Measurements from ENCODE around the gene ABCA2.

DNA sequence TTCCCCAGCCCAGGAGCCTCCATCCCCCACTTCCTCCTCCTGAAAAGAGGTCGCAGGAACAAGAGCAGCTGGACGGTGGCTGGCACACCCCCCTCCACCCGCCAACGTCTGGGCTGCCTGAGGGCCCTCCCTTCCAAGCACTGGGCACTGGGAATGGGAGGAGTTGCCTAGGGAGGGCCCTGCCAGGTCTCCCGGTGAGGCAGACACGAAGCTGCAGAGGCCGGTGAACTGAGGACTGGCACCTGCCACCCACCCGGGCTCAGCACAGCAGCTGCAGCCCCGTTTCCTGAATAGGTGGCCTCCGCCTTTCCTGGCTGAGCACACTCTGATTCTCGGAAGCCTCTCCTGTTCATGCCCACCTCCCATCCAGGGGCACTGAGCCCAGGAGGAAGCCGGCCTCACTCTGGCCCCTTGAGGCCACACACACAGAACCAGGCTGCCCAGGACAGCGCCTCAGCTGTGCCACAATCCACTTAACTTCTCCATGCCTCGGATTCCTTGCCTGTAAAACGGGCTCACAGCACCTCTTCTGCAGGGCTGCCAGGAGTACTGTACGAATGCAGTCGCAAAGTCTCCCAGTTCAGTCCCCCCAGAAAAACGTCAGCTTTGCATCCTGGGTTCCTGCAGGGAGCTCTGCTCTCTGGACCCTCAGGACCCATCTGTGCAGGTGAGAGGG is 16.6 kb upstream of the ABCA2 start:
- TF ChIP-seq, protein P1, sequence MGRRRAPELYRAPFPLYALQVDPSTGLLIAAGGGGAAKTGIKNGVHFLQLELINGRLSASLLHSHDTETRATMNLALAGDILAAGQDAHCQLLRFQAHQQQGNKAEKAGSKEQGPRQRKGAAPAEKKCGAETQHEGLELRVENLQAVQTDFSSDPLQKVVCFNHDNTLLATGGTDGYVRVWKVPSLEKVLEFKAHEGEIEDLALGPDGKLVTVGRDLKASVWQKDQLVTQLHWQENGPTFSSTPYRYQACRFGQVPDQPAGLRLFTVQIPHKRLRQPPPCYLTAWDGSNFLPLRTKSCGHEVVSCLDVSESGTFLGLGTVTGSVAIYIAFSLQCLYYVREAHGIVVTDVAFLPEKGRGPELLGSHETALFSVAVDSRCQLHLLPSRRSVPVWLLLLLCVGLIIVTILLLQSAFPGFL (CRISPR knock-in tag; IDR thresholded peaks at IDR 0.05), result no peak
- TF ChIP-seq TEAD4 (IDR thresholded peaks at IDR 0.05; ENCODE audit: low read length), result no peak
- no peak for TF ChIP-seq TEAD4 (CRISPR knock-in tag; IDR thresholded peaks at IDR 0.05; ENCODE audit: borderline replicate concordance)
- TF ChIP-seq POLR2A (conservative IDR thresholded peaks at IDR 0.05), result no peak
- TF ChIP-seq FOSL1 (tag; conservative IDR thresholded peaks at IDR 0.05), result no peak
- TF ChIP-seq CREB1 (IDR thresholded peaks at IDR 0.05), result no peak
- no peak for TF ChIP-seq CREB1 (CRISPR knock-in tag; IDR thresholded peaks at IDR 0.05)
- no peak for TF ChIP-seq MAFG (tag; conservative IDR thresholded peaks at IDR 0.05)
- TF ChIP-seq ZNF24 (IDR thresholded peaks at IDR 0.05), result no peak
- no peak for TF ChIP-seq EZH2 (IDR thresholded peaks at IDR 0.05; ENCODE audit: borderline replicate concordance, low read depth, low read length)
- TF ChIP-seq, protein P2, sequence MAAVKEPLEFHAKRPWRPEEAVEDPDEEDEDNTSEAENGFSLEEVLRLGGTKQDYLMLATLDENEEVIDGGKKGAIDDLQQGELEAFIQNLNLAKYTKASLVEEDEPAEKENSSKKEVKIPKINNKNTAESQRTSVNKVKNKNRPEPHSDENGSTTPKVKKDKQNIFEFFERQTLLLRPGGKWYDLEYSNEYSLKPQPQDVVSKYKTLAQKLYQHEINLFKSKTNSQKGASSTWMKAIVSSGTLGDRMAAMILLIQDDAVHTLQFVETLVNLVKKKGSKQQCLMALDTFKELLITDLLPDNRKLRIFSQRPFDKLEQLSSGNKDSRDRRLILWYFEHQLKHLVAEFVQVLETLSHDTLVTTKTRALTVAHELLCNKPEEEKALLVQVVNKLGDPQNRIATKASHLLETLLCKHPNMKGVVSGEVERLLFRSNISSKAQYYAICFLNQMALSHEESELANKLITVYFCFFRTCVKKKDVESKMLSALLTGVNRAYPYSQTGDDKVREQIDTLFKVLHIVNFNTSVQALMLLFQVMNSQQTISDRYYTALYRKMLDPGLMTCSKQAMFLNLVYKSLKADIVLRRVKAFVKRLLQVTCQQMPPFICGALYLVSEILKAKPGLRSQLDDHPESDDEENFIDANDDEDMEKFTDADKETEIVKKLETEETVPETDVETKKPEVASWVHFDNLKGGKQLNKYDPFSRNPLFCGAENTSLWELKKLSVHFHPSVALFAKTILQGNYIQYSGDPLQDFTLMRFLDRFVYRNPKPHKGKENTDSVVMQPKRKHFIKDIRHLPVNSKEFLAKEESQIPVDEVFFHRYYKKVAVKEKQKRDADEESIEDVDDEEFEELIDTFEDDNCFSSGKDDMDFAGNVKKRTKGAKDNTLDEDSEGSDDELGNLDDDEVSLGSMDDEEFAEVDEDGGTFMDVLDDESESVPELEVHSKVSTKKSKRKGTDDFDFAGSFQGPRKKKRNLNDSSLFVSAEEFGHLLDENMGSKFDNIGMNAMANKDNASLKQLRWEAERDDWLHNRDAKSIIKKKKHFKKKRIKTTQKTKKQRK (IDR thresholded peaks at IDR 0.05; ENCODE audit: borderline replicate concordance, low read depth, low read length), result no peak
- TF ChIP-seq, protein P3, sequence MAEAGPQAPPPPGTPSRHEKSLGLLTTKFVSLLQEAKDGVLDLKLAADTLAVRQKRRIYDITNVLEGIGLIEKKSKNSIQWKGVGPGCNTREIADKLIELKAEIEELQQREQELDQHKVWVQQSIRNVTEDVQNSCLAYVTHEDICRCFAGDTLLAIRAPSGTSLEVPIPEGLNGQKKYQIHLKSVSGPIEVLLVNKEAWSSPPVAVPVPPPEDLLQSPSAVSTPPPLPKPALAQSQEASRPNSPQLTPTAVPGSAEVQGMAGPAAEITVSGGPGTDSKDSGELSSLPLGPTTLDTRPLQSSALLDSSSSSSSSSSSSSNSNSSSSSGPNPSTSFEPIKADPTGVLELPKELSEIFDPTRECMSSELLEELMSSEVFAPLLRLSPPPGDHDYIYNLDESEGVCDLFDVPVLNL (CRISPR knock-in tag; IDR thresholded peaks at IDR 0.05; ENCODE audit: low read depth), result no peak
- TF ChIP-seq, protein P4, sequence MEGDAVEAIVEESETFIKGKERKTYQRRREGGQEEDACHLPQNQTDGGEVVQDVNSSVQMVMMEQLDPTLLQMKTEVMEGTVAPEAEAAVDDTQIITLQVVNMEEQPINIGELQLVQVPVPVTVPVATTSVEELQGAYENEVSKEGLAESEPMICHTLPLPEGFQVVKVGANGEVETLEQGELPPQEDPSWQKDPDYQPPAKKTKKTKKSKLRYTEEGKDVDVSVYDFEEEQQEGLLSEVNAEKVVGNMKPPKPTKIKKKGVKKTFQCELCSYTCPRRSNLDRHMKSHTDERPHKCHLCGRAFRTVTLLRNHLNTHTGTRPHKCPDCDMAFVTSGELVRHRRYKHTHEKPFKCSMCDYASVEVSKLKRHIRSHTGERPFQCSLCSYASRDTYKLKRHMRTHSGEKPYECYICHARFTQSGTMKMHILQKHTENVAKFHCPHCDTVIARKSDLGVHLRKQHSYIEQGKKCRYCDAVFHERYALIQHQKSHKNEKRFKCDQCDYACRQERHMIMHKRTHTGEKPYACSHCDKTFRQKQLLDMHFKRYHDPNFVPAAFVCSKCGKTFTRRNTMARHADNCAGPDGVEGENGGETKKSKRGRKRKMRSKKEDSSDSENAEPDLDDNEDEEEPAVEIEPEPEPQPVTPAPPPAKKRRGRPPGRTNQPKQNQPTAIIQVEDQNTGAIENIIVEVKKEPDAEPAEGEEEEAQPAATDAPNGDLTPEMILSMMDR (IDR thresholded peaks at IDR 0.05 in 2 of 3, conservative IDR thresholded peaks at IDR 0.05 in 1 of 3; ENCODE audit: insufficient read depth in 2 of 3, low read depth in 1 of 3, low read length in 3 of 3), result no peak
- TF ChIP-seq ZBTB33 (CRISPR knock-in tag; IDR thresholded peaks at IDR 0.05), result no peak
- TF ChIP-seq SRF (CRISPR knock-in tag; IDR thresholded peaks at IDR 0.05), result no peak
